Osteoblast (primary cell): ENCODE results near the gene MED16. TPM values are rescaled to one million over a fixed set of nuclear protein-coding genes. Genes with fewer than 3 reads are reported as not detected.

ENCODE experiments used
- DNase-seq: peaks from one replicate; pipeline ENCODE4 v3.0.0; 2011; ENCODE audit warnings: low spot score, mixed read lengths; ENCODE audit not compliant: insufficient read length; ENCODE audit errors: missing footprints
- H2AFZ ChIP-seq: 2 replicates; pipeline ENCODE4 v1.6.0; 2011; ENCODE audit warnings: mild to moderate bottlenecking, low read length
- H3K27ac ChIP-seq: 2 replicates; pipeline ENCODE4 v1.5.1; 2011; ENCODE audit warnings: mild to moderate bottlenecking, low read depth, low read length, moderate library complexity
- H3K27me3 ChIP-seq: 2 replicates; pipeline ENCODE4 v1.6.0; 2012; ENCODE audit warnings: mild to moderate bottlenecking, control low read depth, inconsistent platforms, low read length, moderate library complexity; ENCODE audit not compliant: insufficient read depth
- H3K36me3 ChIP-seq: 2 replicates; pipeline ENCODE4 v1.5.1; 2011; ENCODE audit warnings: mild to moderate bottlenecking, low read length, control low read depth, moderate library complexity; ENCODE audit not compliant: insufficient read depth
- H3K4me1 ChIP-seq: 2 replicates; pipeline ENCODE4 v1.5.1; 2011; ENCODE audit warnings: mild to moderate bottlenecking, low read length, control low read depth, moderate library complexity; ENCODE audit not compliant: insufficient read depth
- H3K4me2 ChIP-seq: 2 replicates; pipeline ENCODE4 v1.6.0; 2011; ENCODE audit warnings: mild to moderate bottlenecking, low read length; ENCODE audit not compliant: insufficient read depth
- H3K4me3 ChIP-seq: fragments of 200-600 bp; sonication (generic); 3 replicates; pipeline ENCODE4 v1.5.1; 2012; ENCODE audit warnings: mild to moderate bottlenecking, low read length, inconsistent platforms; ENCODE audit not compliant: insufficient read depth
- H3K79me2 ChIP-seq: 2 replicates; pipeline ENCODE4 v1.6.0; 2012; ENCODE audit warnings: mild to moderate bottlenecking, low read length, control low read depth, inconsistent platforms; ENCODE audit not compliant: insufficient read depth
- H3K9me3 ChIP-seq: 2 replicates; pipeline ENCODE4 v1.5.1; 2011; ENCODE audit warnings: low read depth, low read length, control low read depth
- H4K20me1 ChIP-seq: 2 replicates; pipeline ENCODE4 v1.6.0; 2012; ENCODE audit warnings: mild to moderate bottlenecking, low read length, control low read depth; ENCODE audit not compliant: insufficient read depth
- total RNA-seq: library from RNA; depleted of rRNA; stranded (reverse); fragments of >200 nt; gene quantifications from 2 replicates; pipeline ENCODE4 v1.2.3, GENCODE V29; 2012
- TF ChIP-seq, protein P1 (sequence below): IDR thresholded peaks from 2 replicates; pipeline ENCODE4 v1.5.1; 2011; ENCODE audit warnings: mild to moderate bottlenecking, low read depth, low read length, moderate library complexity; ENCODE audit errors: extremely low read depth

MED16 gene
- total RNA-seq, 1 donor, result 20.6 TPM

DNA sequence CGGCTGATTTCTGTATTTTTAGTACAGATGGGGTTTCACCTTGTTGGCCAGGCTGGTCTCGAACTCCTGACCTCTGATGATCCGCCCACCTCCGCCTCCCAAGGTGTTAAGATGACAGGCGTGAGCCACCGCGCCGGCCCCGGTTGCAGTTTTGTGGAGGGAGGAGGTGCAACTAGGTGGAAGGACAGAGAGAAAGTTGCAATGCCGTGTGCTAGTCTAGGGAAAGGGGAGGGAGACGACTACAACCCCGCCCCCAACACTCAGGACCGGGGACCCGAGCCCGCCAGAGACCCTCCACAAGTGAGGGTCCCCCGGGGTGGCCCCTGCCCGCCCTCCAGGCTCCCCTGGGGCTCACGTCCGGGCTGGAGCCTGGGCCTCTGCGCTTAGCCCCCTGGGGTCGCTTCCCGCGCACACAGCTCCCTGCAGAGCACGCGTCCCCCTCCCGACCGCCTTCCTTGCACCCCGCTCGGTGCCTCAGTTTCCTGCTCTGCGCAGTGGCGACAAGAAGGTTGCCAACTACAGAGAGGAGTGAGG lies 31.6 kb upstream of the MED16 start:
- H3K4me1 ChIP-seq, result peaks cover 10% of the 10 kb centered on the region
- DNase-seq, result peak; percentile 92
- peaks cover 15% of the 10 kb centered on the region for H3K27me3 ChIP-seq
- peak overlapping the region; percentile 90 for H2AFZ ChIP-seq
- TF ChIP-seq, protein P1, sequence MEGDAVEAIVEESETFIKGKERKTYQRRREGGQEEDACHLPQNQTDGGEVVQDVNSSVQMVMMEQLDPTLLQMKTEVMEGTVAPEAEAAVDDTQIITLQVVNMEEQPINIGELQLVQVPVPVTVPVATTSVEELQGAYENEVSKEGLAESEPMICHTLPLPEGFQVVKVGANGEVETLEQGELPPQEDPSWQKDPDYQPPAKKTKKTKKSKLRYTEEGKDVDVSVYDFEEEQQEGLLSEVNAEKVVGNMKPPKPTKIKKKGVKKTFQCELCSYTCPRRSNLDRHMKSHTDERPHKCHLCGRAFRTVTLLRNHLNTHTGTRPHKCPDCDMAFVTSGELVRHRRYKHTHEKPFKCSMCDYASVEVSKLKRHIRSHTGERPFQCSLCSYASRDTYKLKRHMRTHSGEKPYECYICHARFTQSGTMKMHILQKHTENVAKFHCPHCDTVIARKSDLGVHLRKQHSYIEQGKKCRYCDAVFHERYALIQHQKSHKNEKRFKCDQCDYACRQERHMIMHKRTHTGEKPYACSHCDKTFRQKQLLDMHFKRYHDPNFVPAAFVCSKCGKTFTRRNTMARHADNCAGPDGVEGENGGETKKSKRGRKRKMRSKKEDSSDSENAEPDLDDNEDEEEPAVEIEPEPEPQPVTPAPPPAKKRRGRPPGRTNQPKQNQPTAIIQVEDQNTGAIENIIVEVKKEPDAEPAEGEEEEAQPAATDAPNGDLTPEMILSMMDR, result no peak
- H3K27ac ChIP-seq, result peak overlapping the region; percentile 78
- H3K79me2 ChIP-seq, result peaks cover 20% of the 10 kb centered on the region
- no peaks in the 10 kb centered on the region for H3K9me3 ChIP-seq
- H3K4me2 ChIP-seq, result peak overlapping the region; percentile 88
- no peaks in the 10 kb centered on the region for H3K36me3 ChIP-seq
- peak overlapping the region; percentile 87 for H3K4me3 ChIP-seq
- H4K20me1 ChIP-seq, result peaks cover 3% of the 10 kb centered on the region

DNA sequence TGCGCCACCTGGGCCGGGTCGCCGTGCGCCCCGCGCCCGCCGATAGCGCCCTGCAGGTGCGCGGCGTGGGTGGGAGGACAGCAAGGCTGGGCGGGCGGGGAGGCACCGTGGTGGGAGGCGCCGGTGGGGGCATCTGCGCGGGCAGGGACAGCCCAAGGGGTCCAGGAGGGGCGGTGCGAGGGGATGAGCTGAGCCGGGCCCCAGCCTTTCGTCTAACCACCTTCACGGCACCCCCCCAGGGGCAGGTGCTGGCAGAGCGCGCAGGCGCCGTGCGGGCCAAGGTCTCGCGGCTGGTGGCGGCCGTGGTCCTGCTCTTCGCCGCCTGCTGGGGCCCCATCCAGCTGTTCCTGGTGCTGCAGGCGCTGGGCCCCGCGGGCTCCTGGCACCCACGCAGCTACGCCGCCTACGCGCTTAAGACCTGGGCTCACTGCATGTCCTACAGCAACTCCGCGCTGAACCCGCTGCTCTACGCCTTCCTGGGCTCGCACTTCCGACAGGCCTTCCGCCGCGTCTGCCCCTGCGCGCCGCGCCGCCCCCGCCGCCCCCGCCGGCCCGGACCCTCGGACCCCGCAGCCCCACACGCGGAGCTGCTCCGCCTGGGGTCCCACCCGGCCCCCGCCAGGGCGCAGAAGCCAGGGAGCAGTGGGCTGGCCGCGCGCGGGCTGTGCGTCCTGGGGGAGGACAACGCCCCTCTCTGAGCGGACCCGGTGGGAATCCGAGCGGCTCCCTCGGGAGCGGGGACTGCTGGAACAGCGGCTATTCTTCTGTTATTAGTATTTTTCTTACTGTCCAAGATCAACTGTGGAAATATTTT lies 27.3 kb upstream of the MED16 start:
- TF ChIP-seq, protein P1, result no peak
- no peak overlapping the region for H2AFZ ChIP-seq
- H3K9me3 ChIP-seq, result no peaks in the 10 kb centered on the region
- DNase-seq, result peak; percentile 87
- no peaks in the 10 kb centered on the region for H3K36me3 ChIP-seq
- no peak overlapping the region for H3K4me3 ChIP-seq
- H3K4me1 ChIP-seq, result peaks cover 10% of the 10 kb centered on the region
- no peak overlapping the region for H3K4me2 ChIP-seq
- no peaks in the 10 kb centered on the region for H4K20me1 ChIP-seq
- H3K27ac ChIP-seq, result no peak overlapping the region
- no peaks in the 10 kb centered on the region for H3K79me2 ChIP-seq
- peaks cover 41% of the 10 kb centered on the region for H3K27me3 ChIP-seq

DNA sequence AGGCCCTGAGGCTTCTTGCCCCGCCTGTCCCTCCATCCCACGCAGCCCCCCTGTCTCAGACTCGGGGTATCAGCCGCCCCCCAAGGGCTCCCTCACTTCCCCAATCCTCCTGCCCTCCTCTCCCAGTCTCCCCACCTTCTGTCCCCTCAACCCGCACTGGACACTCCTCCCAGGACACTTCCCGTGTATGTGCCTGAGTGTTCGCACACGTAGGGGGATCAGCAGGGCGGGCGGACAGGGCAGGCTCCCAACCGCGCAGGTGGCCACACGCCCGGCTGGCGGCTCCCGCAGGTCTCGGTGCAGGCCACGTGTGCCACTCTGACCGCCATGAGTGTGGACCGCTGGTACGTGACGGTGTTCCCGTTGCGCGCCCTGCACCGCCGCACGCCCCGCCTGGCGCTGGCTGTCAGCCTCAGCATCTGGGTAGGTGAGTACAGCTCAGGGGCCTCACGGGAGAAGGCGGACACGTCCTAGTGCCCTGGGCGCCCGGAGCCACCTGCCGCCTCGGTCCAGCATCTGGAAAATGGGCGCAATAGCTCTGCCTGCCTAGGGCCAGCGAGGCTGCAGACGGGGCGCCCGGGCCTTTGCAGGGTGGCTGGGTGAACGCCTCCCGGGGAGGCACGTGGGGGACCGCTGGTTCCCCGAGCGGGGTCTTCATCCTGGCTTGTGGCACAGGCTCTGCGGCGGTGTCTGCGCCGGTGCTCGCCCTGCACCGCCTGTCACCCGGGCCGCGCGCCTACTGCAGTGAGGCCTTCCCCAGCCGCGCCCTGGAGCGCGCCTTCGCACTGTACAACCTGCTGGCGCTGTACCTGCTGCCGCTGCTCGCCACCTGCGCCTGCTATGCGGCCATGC lies 26.4 kb upstream of the MED16 start:
- DNase-seq, result peak; percentile 92
- no peaks in the 10 kb centered on the region for H3K36me3 ChIP-seq
- peaks cover 41% of the 10 kb centered on the region for H3K27me3 ChIP-seq
- no peaks in the 10 kb centered on the region for H3K9me3 ChIP-seq
- H4K20me1 ChIP-seq, result no peaks in the 10 kb centered on the region
- TF ChIP-seq, protein P1, result no peak
- H3K27ac ChIP-seq, result no peak overlapping the region
- H3K4me3 ChIP-seq, result no peak overlapping the region
- H3K4me2 ChIP-seq, result no peak overlapping the region
- no peak overlapping the region for H2AFZ ChIP-seq
- peaks cover 3% of the 10 kb centered on the region for H3K4me1 ChIP-seq
- H3K79me2 ChIP-seq, result no peaks in the 10 kb centered on the region
